T-helper 9 cell (primary cell): ENCODE results near the gene RIPK3.
"Not testable (repeated sequence)": the region's sequence is repeated elsewhere in the genome, so short reads cannot be mapped to it uniquely, and the experiment has no call there.

Experiments
- DNase-seq: peaks from one replicate; pipeline ENCODE4 v3.0.0-alpha.2; 2020

Gene RIPK3

DNA sequence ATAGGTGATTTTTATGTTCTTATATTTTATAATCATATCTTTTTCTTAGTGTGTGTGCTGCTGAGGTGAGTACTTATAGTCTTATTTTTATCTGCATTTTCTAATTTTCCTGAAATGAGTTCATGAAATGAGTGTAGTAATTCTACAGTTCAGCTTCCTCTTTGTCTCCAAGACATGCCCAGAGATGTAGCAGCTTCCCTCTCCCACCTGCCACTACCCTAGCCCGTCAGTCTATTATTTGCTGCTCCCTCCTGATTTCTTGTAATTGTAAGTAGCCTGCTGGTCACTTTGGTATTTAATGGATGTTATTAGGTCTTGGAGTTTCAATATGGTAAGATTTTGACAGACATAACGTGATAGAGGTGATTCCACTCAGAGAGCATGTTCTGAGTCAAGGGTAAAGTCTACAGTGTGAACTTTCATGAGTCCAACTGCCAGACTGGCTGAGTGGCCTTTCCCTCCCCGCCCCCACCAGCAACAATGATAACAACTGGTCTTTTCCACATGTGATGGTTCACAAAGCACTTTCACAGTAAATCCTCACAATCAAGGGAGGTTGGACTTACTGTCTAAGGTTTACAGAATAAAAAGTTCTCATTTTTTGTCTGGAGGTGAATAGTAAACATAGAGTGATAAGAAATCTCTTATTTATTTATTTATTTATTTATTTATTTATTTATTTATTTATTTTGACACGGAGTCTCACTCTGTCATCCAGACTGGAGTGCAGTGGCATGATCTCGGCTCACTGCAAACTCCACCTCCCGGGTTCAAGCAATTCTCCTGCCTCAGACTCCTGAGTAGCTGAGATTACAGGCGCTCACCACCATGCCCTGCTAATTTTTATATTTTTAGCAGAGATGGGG, 4.2 kb upstream of the RIPK3 start:
- DNase-seq: no peak

GRCh38 chr14:24342889-24343288, 3.1 kb upstream of the RIPK3 start:
- DNase-seq: no peak

- no peak for DNase-seq
These were observed 815 bp upstream of the RIPK3 start for GRCh38 chr14:24340606-24341005.

- no peak for DNase-seq
These were observed 948 bp downstream of the RIPK3 start for GRCh38 chr14:24338843-24339242.

DNA sequence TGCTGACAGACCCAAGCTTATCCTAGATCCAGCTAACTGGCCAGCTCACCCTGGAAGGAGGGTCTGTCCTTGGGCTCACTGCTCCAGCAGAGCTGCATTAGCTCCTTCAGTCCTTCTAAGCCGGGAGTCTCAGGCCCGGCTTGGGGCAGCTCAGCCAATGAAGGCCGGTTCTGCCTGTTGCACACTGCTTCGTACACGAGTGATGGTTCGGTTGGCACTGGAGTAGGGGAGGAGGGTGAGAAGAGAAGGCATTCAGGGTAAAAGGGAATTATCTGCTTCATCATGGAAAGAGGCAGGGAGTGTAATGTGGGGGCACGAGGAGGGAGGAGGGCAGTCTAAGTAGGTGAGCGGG, 2.0 kb downstream of the RIPK3 start:
- no peak for DNase-seq

DNA sequence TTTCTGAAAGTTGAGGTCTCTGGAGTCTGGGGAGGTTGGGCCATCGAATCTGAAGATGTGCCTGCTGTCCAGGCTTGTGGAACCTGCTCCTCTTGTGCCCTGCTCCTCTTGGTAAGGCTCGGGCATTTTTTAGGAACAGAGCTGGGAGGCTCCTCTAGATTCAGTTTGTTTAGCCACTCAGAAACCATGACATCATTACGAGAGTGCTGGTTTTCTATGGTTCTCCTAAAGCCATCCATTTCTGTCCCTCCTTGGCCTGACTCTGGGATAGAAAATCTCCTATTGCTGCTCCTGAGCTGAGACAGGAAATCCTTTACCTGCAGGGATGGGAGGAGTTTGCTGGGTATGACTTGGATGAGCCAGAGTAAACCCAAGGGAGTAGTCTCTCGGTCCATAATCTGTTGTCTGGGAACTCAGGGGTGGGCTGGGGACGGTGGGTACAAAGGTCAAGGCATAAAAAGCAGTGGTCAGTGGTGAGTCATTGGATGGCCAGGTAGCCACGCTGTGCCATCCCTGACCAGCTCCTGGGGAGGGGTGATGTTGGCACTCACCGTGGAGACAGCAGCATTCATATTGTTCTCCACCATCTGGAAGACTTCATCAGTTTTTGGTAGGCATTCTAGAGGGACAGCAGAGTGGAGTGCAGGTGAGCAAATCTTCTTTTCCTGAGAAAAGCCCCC, 2.5 kb downstream of the RIPK3 start:
- DNase-seq: no peak

- no peak for DNase-seq
These were observed 4.2 kb downstream of the RIPK3 start for GRCh38 chr14:24335461-24336171.

- peak; percentile 17 for DNase-seq
These were observed 5.1 kb downstream of the RIPK3 start, which contains the start of gene ADCY4 for GRCh38 chr14:24334431-24335291. TSS of gene ADCY4 (minus strand) at chr14:24335071. CDS start at chr14:24334652, 419 bp downstream.

DNA sequence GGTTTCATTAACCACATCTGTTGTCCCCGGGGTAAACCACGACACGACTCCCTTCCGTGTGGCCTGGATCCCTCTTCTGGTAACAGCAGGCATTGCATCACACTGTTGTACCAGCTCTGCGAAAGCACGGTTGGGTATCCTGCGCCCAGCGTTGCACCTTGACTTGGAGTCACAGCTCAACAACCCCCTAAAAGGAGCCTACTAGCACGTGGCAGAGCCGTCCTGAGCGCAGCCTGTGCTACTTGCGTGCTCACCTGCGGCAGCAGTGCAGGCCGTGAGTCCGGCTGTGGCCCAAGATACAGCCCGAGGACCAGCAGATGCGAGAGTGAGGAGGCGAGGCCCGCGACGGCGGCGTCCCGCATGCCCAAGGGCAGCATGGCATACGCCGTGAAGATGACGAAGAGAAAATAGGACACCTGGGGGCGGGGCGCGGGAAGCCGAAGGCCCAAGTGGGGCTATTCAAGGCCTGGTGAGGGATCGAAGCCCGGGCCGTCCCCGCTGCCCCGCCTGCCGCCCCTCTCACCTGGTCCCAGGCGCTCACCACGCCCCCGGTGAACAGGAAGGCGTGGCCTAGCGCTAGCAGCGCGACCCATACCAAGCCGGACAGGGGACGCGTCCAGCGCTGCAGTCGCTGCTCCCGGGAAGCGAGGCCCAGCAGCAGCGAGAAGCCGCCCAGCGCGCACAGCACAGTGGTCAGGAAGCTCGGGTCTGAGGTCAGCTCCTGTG, 7.4 kb downstream of the RIPK3 start:
- peak; percentile 78 for DNase-seq

- no peak for DNase-seq
These were observed 8.0 kb downstream of the RIPK3 start for GRCh38 chr14:24331731-24332267.

DNA sequence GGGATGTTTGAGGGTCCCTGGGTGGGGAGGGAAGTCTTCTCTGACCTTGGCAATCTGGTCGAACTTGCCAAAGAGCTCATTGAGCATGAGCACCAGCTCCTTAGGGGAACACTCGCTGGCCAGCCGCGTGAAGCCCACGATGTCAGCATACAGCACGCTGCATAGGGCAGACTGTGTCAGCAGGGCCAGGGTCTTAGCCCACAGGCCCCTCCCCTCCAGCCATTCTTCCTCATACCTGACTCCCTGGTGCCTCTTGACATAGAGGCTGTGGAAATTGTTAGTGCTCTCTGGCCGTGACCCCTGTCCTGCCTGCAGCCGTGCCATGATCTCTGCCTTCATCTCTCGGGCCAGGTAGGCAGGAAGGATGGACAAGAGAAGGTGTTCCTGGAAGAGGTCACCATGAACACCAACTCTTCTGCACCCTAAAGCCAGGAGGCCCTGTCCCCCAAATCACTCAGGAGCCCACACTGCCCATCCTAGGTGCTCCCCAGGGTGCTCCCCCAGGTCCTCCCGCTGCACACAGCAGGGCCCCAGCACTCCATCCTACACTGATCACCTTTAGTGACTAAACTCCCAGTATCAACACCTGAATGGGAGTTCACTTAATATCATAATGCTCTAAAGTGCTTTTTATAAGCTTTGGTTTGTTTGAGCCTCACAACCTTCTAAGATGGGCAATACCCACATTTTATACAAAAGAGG, 8.7 kb downstream of the RIPK3 start:
- no peak for DNase-seq

- DNase-seq: peak; percentile 59
These were observed 10.1 kb downstream of the RIPK3 start for GRCh38 chr14:24329736-24330135.

- no peak for DNase-seq
These were observed 10.6 kb downstream of the RIPK3 start for GRCh38 chr14:24329073-24329663.

- not testable (repeated sequence) for DNase-seq
These were observed 11.9 kb downstream of the RIPK3 start for GRCh38 chr14:24327914-24328313.

DNA sequence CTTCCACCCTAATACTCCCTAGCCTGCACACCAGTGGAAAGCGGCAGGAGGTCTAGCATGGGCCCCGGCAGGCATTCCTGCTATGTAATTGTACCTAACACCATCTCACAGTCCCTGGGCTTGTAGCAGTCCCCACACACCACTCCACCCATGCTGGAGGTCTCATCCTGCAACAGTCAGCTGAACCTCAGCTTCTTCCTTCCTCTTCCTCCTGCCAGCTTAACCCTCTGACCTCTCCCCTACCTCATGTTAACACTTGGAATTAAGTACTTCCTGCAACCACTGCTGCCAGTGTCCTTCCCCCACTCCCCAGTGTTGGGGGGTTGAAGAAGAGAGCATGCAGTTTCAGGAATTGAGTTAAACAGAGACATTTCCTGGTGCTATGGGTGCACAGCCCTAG, 12.5 kb downstream of the RIPK3 start:
- no peak for DNase-seq

DNA sequence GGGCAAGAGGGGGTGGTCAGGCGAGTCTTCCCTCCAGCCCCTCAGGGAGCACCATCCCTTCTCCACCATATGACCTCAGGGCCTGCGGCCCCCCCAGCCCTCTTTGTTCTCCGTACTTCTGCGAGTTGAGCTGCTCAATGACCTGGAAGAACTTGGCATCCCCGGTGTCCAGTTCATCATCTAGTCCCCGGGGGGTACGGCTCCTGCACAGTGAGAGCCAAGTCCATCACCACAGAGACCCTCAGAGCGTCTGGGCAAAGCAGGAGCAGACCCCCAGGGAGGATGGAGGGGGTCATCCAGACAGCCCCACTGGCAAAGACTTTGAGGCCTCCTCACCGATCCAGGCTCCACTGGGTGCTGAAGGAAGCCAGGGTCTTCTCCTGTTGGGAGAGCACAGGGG, 13.8 kb downstream of the RIPK3 start:
- no peak for DNase-seq

DNA sequence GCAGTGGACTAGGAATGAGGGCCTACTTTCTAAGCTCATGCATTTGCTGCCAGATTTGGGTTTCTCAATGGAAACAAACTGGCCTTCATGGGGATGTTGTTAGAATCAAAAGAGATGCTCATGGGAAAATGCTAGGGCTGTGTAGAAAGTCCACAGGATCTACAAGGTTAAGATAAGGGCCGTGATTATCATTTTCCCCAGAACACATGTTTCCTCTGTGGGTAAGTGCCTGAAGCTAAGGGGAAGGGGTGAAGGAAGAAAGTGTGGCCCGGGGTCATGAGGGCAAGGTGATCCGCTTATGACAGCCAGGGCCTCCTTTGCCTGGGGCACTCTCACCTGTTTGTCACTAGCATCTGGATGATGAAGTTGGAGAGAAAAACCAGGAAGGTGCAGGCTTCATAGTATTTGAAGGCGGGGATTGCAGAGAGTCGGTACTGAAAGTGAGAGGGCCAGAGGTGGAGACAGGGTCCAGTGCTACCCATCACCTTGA, 14.7 kb downstream of the RIPK3 start:
- no peak for DNase-seq

GRCh38 chr14:24324024-24324423, 15.8 kb downstream of the RIPK3 start:
- no peak for DNase-seq

DNA sequence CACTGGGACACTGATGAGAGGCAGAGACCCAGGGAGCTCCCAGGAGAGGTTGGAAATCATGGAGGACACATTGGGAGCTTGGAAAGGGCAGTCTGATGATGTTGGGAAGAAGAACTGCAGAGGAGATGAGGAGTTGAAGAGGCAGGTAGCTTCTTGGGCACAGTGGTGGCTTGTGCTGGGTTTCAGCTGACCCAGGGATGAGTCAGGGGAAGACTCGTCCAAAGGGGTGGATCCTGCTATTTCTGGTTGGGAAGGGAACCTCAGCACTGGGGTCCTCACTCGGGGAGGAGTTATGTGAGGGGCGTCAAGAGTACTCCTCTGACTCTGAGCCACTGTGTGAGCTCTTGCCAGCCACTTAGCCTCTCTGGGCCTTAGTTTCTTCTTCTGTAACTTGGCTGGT, 16.4 kb downstream of the RIPK3 start:
- DNase-seq: no peak

DNA sequence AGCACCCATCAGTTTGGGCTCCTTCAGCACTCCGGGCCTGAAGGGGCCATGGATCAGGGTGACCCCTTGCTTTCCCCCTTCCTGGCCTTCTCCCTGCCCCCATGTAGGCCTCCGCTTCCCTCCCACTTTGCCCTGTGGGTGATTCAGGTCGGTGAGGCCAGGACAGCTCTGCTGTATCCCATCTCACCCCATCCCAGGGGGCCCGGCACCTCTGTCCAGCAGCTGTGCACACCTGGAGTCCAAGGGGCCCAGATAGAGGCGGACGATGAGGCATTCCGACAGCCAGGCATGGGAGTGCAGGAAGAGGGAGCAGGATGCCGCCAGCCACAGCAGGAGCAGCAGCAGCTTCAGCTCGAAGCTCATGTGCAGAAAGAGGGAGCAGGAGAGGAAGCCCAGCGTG, 17.1 kb downstream of the RIPK3 start:
- no peak for DNase-seq
